Measurements from ENCODE around the gene STUB1.
A peak's percentile ranks its signal among the peaks of the same experiment; 100 is the strongest.

Gene STUB1

GRCh38 chr16:725463-726187 is 45.4 kb downstream of the STUB1 start:
- no peak for DNase-seq (ENCODE audit: low spot score)

GRCh38 chr16:726188-726437 is 45.9 kb downstream of the STUB1 start:
- DNase-seq (ENCODE audit: low spot score), result no peak

- DNase-seq (ENCODE audit: low spot score), result peak; percentile 63
Measured at GRCh38 chr16:726438-727290, 46.5 kb downstream of the STUB1 start, which contains the start of the genes CCDC78 and HAGHL. Gene CCDC78, minus strand, starts transcription at chr16:726443. Its CDS starts 76 bp downstream, at chr16:726367. Gene HAGHL, plus strand, starts transcription at chr16:727106. Its CDS starts 404 bp downstream, at chr16:727510.

GRCh38 chr16:727291-727977 is 47.2 kb downstream of the STUB1 start:
- no peak for DNase-seq (ENCODE audit: low spot score)

DNA sequence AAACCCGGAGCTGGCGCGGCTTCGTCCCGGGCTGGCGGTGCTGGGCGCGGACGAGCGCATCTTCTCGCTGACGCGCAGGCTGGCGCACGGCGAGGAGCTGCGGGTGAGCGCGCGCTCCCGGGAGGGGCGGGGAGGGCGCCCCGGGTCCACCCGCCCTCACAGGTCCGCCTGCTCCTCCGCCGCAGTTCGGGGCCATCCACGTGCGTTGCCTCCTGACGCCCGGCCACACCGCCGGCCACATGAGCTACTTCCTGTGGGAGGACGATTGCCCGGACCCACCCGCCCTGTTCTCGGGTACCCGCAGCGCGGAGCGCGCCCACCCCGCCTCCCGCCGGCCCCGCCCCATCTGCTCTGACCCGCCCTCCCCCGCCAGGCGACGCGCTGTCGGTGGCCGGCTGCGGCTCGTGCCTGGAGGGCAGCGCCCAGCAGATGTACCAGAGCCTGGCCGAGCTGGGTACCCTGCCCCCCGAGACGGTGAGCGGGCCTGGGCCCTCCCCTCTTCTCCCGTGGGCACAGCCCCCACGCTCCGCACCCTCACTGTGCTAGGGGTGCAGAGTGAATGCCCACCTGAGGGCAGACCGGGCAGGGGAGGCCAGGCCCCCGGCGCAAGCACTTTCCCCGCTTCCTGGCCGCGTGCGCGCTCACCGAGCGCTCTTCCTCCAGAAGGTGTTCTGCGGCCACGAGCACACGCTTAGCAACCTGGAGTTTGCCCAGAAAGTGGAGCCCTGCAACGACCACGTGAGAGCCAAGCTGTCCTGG is 48.1 kb downstream of the STUB1 start:
- peak; percentile 67 for DNase-seq (ENCODE audit: low spot score)

DNA sequence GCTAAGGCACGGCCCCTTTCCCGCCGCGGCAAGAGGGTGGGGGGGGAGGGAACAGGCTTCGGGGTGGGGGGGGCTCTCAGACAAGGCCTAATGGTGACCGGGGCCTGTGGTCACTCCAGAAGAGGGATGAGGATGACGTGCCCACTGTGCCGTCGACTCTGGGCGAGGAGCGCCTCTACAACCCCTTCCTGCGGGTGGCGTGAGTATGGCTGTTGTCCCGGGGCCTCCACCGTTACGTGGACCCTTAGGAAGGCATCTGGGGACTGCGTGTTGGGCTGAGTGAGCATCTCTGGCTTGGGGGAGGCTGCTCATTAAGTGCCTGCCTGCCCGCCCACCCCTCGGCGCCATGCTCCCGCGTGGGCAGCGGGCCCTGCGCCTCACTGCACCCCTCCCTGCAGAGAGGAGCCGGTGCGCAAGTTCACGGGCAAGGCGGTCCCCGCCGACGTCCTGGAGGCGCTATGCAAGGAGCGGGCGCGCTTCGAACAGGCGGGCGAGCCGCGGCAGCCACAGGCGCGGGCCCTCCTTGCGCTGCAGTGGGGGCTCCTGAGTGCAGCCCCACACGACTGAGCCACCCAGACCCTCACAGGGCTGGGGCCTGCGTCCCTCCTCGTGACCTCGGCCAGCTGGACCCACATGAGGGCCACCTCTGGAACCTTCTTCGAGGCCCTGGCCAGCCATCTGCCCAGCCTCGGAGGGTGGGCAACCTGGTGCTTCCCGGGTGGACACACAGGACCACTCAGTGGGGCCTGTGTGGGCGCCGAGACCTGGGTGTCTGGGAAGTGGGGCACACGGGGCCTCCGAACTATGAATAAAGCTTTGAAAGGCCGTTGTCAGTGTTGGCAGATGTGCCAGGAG is 48.9 kb downstream of the STUB1 start:
- DNase-seq (ENCODE audit: low spot score), result no peak

- no peak for DNase-seq (ENCODE audit: low spot score)
Measured at GRCh38 chr16:729768-730665, 49.8 kb downstream of the STUB1 start.

DNA sequence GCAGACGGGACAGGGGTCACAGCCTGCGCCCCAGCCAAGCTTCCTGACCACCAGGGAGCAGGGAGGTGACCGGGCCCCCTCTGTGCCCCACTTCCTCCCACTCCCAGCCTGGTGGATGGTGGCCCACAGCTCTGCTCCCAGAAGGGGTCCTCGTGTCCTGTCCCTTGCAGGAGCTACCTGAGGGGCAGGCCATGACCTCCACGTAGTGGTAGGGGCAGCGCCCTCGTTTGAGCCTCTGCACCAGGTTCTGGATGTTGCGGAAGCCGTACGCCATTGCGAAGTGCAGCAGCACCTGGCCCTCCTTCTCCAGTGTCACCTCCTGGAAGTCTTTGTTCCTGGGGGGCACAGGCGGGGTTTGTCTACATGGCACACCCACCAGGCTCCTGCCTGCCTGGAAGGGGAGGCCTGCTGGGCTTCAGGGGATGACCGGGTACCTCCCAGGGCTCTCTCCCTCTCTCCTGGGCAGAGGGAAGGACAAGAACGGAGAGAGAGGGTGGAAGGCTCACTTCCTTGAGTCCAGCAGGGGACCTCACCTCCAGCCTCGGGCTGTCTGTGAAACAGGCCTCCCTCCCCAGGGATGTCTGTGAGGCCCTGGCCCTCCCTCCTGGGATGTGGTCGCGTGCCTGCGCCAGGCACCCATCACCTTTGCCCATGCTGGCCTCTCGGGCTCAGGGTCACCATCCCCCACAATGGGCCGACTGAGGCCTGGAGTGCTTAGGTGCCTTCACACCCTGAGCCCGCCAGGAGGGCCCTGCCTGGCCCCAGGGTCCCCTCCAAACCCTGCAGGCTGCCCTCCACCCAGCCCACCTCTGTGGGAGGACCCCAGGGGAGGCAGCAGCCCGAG is 50.7 kb downstream of the STUB1 start:
- DNase-seq (ENCODE audit: low spot score), result no peak

DNA sequence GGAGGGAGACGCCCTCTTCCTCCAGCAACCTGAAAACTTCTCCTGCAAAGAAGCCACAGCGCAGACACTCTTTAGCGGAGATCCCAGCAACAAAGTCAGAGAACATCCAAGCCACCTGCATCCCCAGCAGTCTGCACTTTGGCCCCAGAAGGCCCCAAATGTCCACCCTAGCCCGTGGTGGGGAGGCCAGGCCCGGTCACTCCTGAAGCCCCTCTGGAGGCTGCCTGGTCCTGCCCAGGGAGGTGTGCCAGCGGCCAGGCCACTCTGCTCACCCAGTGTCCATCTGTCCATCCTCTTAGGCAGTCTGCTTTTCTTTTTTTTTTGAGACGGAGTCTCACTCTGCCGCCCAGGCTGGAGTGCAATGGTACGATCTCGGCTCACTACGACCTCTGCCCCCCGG is 52.1 kb downstream of the STUB1 start:
- DNase-seq (ENCODE audit: low spot score), result no peak

All from activated CD4-positive, alpha-beta T cell treated with anti-CD3 and anti-CD28 coated beads, Interleukin-2, Interleukin-4, amounts not matched to agents 100 ng/mL and 50 ng/mL, durations not matched to agents 16 hours and 8 hours (primary cell).